Breast epithelium (tissue), 4 donors: ENCODE measurements around the gene KRT12. TPM values are rescaled to one million over a fixed set of nuclear protein-coding genes. Genes with fewer than 3 reads are reported as not detected.

Experiments
- DNase-seq, 2 donors: peaks; one replicate each; pipeline ENCODE4 v3.0.0-alpha.2; 2019; ENCODE audit warnings: low spot score in 2 of 2
- H3K27ac ChIP-seq, 2 donors: fragments of 200-600 bp; sonication (generic) in 1 of 2; one replicate each; pipeline ENCODE4 v1.5.1; 2016 to 2019; ENCODE audit warnings: mild to moderate bottlenecking in 1 of 2
- H3K27me3 ChIP-seq, 2 donors: fragments of 200-600 bp; sonication (generic) in 1 of 2; one replicate each; pipeline versions ENCODE4 v1.5.1 to v1.6.0; 2017 to 2019; ENCODE audit warnings: control low read depth in 1 of 2, mild to moderate bottlenecking in 1 of 2
- H3K36me3 ChIP-seq: fragments of 200-600 bp; one replicate; pipeline ENCODE4 v1.5.1; 2019
- H3K4me1 ChIP-seq, 2 donors: fragments of 200-600 bp; sonication (generic); one replicate each; pipeline ENCODE4 v1.5.1; 2016 to 2019; ENCODE audit warnings: control low read depth in 1 of 2
- H3K4me3 ChIP-seq, 3 donors: fragments of 200-600 bp; sonication (generic); 1 replicate in 2 of 3; 2 replicates in 1 of 3; pipeline ENCODE4 v1.5.1; 2016 to 2019; ENCODE audit warnings: mild to moderate bottlenecking in 3 of 3, moderate library complexity in 2 of 3
- H3K9me3 ChIP-seq, 2 donors: fragments of 200-600 bp; sonication (generic) in 1 of 2; one replicate each; pipeline ENCODE4 v1.5.1; 2016 to 2019; ENCODE audit warnings: control low read depth in 1 of 2
- POLR2A ChIP-seq: fragments of 450-650 bp; IDR thresholded peaks from one replicate; pipeline ENCODE4 v1.6.1; 2016; ENCODE audit warnings: antibody characterized with exemption, mild to moderate bottlenecking, moderate library complexity
- POLR2AphosphoS5 ChIP-seq, 3 donors: sonication (generic); formaldehyde crosslinking; IDR thresholded peaks; one replicate each; pipeline ENCODE4 v1.6.1; 2017; ENCODE audit warnings: antibody characterized with exemption in 3 of 3
- intact Hi-C: fragments of 100-400 bp; cut with DNase I; formaldehyde crosslinking; loops from one replicate; pipeline ENCODE4 v1.15.1; 2023; ENCODE audit warnings: low total_unique reads
- total RNA-seq, 3 donors: library from RNA; depleted of rRNA; stranded (reverse); fragments of >200 nt; gene quantifications; one replicate each; pipeline ENCODE4 v1.1.0, GENCODE V29; 2016
- TF ChIP-seq, protein P1 (sequence below), 3 donors: fragments of 450-650 bp; IDR thresholded peaks; one replicate each; pipeline ENCODE4 v1.5.1; 2016 to 2017; ENCODE audit warnings: antibody characterized with exemption in 3 of 3, mild to moderate bottlenecking in 3 of 3, moderate library complexity in 3 of 3

Gene KRT12
- total RNA-seq, 3 donors from 2014 or later: not detected

DNA sequence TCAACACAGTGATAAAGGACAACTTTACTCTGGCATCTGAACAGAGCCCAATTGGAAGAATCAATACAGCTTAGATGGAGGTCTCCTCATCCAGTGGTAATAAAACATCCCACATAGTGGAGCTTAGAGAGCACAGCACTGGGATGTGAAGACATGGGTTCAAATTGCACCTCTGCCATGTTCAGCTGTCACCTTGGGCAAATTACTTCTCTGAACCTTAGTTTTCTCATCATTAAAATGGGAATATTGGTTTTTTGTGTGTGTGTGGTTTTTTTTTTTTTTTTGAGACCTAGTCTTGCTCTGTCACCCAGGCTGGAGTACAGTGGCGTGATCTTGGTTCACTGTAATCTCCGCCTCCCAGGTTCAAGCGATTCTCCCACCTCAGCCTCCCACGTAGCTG is 31.0 kb downstream of the KRT12 start:
- intact Hi-C loops: no loop called here

DNA sequence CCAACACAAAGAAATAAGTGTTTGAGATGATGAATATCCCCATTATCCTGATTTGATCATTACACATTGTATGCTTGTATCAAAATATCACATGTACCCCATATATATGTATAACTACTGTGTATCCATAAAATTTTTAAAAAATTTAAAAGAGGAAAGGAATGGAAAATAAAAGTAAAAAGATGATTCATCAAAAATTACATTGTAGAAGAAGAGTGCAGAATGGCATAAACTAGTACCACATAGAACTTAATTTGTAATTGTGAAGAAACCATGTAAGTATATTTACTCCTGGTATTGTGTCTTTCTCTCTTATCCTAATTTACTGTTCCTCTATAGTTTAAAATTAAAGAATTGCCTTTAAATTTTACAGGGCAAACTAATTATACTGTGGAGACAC is 33.1 kb downstream of the KRT12 start:
- intact Hi-C loops: no loop called here
- TF ChIP-seq, protein P1, sequence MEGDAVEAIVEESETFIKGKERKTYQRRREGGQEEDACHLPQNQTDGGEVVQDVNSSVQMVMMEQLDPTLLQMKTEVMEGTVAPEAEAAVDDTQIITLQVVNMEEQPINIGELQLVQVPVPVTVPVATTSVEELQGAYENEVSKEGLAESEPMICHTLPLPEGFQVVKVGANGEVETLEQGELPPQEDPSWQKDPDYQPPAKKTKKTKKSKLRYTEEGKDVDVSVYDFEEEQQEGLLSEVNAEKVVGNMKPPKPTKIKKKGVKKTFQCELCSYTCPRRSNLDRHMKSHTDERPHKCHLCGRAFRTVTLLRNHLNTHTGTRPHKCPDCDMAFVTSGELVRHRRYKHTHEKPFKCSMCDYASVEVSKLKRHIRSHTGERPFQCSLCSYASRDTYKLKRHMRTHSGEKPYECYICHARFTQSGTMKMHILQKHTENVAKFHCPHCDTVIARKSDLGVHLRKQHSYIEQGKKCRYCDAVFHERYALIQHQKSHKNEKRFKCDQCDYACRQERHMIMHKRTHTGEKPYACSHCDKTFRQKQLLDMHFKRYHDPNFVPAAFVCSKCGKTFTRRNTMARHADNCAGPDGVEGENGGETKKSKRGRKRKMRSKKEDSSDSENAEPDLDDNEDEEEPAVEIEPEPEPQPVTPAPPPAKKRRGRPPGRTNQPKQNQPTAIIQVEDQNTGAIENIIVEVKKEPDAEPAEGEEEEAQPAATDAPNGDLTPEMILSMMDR (IDR thresholded peaks at IDR 0.05): no peak
- TF ChIP-seq POLR2A: no peak
- TF ChIP-seq POLR2AphosphoS5 (IDR thresholded peaks at IDR 0.05): no peak
- no peaks in the 10 kb centered on the region for H3K9me3 ChIP-seq
- H3K27ac ChIP-seq: no peak overlapping the region
- no peaks in the 10 kb centered on the region for H3K36me3 ChIP-seq
- H3K4me1 ChIP-seq: no peaks in the 10 kb centered on the region
- no peaks in the 10 kb centered on the region for H3K27me3 ChIP-seq
- DNase-seq: no peak
- H3K4me3 ChIP-seq: no peak overlapping the region

More for the DNA sequence above, 31.0 kb downstream of the KRT12 start:
- no peaks in the 10 kb centered on the region for H3K4me1 ChIP-seq
- no peaks in the 10 kb centered on the region for H3K9me3 ChIP-seq
- TF ChIP-seq, protein P1 (IDR thresholded peaks at IDR 0.05): no peak
- TF ChIP-seq POLR2AphosphoS5 (IDR thresholded peaks at IDR 0.05) (no peak), POLR2A (no peak)
- no peaks in the 10 kb centered on the region for H3K36me3 ChIP-seq
- H3K27me3 ChIP-seq: no peaks in the 10 kb centered on the region
- no peak overlapping the region for H3K4me3 ChIP-seq
- DNase-seq: no peak
- no peak overlapping the region for H3K27ac ChIP-seq

DNA sequence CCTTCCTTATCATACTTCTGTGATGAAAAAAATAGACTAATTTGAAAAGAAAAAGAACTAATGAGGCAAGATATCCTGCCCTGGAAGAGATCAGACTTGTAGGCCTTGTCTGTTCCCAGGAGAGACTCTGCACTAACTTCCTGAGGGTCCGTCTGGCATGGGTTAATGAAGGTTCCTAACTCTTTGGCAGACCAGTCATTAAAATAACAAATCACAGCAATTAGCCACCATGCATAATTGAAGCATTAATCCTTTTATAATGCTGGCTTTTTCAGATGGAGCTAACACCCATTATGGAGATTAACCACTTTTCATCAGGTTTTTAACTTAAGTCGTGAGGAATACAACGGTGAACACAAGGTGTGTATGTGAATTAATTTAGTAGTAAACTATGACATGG is 34.2 kb downstream of the KRT12 start:
- Histone ChIP-seq H3K4me3 (no peak overlapping the region), H3K27me3 (no peaks in the 10 kb centered on the region), H3K9me3 (no peaks in the 10 kb centered on the region), H3K4me1 (no peaks in the 10 kb centered on the region), H3K27ac (no peak overlapping the region), H3K36me3 (no peaks in the 10 kb centered on the region)
- intact Hi-C loops: no loop called here
- TF ChIP-seq, protein P1 (IDR thresholded peaks at IDR 0.05): no peak
- TF ChIP-seq POLR2A (no peak), POLR2AphosphoS5 (IDR thresholded peaks at IDR 0.05) (no peak)
- DNase-seq: no peak

DNA sequence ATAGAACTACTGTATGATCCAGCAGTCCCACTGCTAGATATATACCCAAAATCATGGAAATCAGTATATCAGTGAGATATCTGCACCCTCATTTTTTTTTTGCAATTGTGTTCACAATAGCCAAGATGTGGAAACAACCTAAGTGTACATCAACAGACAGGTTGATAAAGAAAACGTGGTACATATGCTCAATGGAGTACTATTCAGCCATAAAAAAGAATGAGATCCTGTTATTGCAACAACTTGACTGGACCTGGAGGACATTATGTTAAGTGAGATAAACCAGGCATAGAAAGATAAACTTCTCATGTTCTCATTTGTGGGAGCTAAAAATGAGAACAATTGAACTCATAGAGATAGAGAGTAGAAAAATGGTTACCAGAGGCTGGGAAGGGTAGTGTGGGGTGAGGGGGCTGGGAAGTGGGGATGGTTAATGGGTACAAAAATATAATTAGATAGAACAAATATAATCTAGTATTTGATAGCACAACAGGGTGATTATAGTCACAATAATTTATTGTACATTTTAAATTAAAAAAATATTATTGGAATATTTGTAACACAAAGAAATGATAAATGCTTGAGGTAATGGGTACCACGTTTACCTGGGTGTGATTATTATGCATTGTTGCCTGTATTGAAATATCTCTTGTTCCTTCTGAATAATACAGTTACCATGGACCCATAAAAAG is 36.8 kb downstream of the KRT12 start:
- Histone ChIP-seq H3K27ac (no peak overlapping the region), H3K9me3 (no peaks in the 10 kb centered on the region), H3K36me3 (no peaks in the 10 kb centered on the region), H3K27me3 (no peaks in the 10 kb centered on the region), H3K4me1 (no peaks in the 10 kb centered on the region), H3K4me3 (no peak overlapping the region)
- intact Hi-C loops: no loop called here
- no peak for TF ChIP-seq POLR2A
- no peak for TF ChIP-seq POLR2AphosphoS5 (IDR thresholded peaks at IDR 0.05)
- TF ChIP-seq, protein P1 (IDR thresholded peaks at IDR 0.05): no peak
- no peak for DNase-seq

DNA sequence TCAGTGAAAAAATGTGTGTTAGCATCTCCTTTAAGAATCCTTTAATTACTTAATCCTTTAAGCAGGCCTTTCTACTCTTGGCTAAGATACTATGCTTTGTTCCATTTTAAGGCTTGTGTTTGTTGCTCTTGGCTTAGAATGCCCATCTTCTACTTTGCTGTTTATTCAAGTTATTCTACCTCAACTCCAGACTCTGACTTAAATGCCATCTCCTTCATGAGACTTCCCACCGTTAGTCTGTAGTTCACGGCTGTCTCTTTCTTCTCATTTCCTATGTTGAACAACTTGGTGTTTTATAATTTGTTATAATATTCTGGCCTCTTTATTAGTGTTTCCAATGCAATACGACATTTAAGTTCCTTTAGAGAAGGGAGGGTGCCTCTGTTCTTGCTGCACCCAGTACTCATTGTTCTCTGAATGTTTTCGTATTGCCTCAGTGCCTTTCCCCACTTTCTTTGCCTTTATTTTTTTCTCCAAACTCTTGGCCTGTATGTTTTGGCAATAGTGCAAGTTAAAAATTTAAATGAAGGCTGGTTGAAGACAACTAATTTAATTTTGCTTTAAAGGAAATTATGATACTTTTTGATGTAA is 38.5 kb downstream of the KRT12 start:
- Histone ChIP-seq H3K27me3 (no peaks in the 10 kb centered on the region), H3K4me1 (no peaks in the 10 kb centered on the region), H3K9me3 (no peaks in the 10 kb centered on the region), H3K27ac (peak overlapping the region in 1 of 2 donors; percentile 61), H3K36me3 (no peaks in the 10 kb centered on the region), H3K4me3 (no peak overlapping the region)
- TF ChIP-seq POLR2AphosphoS5 (IDR thresholded peaks at IDR 0.05) (no peak), POLR2A (no peak)
- TF ChIP-seq, protein P1 (IDR thresholded peaks at IDR 0.05): no peak
- intact Hi-C loops: no loop called here
- no peak for DNase-seq
